CD14-positive monocyte (primary cell): ENCODE measurements around the gene CACNA2D2. TPM values are rescaled to one million over a fixed set of nuclear protein-coding genes. Genes with fewer than 3 reads are reported as not detected.

Experiments used
- DNase-seq, 3 donors: peaks; one replicate each; pipeline ENCODE4 v3.0.0-alpha.2; 2011 to 2022
- H2AFZ ChIP-seq: 2 replicates; pipeline ENCODE4 v1.6.0; 2012; ENCODE audit warnings: mild to moderate bottlenecking, low read depth, low read length, inconsistent platforms; ENCODE audit not compliant: insufficient read depth, poor library complexity, severe bottlenecking
- H3K27ac ChIP-seq, 2 donors: 1 replicate in 1 of 2; 2 replicates in 1 of 2; pipeline ENCODE4 v1.5.1; 2012 to 2013; ENCODE audit warnings: low read length in 2 of 2, control low read depth in 1 of 2, inconsistent platforms in 1 of 2, low read depth in 1 of 2, mild to moderate bottlenecking in 1 of 2
- H3K27me3 ChIP-seq, 2 donors: one replicate each; pipeline versions ENCODE4 v1.6.0 to v1.6.1; 2011 to 2013; ENCODE audit warnings: low read length in 2 of 2; ENCODE audit not compliant: control insufficient read depth in 2 of 2, insufficient read depth in 2 of 2
- H3K36me3 ChIP-seq, 2 donors: replicated peaks in 1 of 2; 1 replicate in 1 of 2; 2 replicates in 1 of 2; pipeline versions ENCODE4 v1.5.1 to v1.6.1; 2012 to 2013; ENCODE audit warnings: low read length in 2 of 2, control low read depth in 1 of 2, inconsistent platforms in 1 of 2, mild to moderate bottlenecking in 1 of 2; ENCODE audit not compliant: insufficient read depth in 2 of 2, control insufficient read depth in 1 of 2
- H3K4me1 ChIP-seq, 2 donors: 1 replicate in 1 of 2; 2 replicates in 1 of 2; pipeline versions ENCODE4 v1.5.1 to v1.6.1; 2012 to 2013; ENCODE audit warnings: low read length in 2 of 2, control low read depth in 1 of 2, inconsistent platforms in 1 of 2, mild to moderate bottlenecking in 1 of 2, moderate library complexity in 1 of 2; ENCODE audit not compliant: insufficient read depth in 2 of 2, control insufficient read depth in 1 of 2
- H3K4me2 ChIP-seq: replicated peaks from 2 replicates; pipeline ENCODE3; 2012; ENCODE audit warnings: low read length, moderate library complexity, mild to moderate bottlenecking; ENCODE audit not compliant: poor library complexity, severe bottlenecking; ENCODE audit errors: extremely low read depth
- H3K4me3 ChIP-seq, 3 experiments: fragments of 200-600 bp in 1 of 3; sonication (generic) in 1 of 3; replicated peaks in 1 of 3; 1 replicate in 2 of 3; 2 replicates in 1 of 3; pipeline ENCODE4 v1.5.1; 2011 to 2013; ENCODE audit warnings: low read length in 3 of 3, mild to moderate bottlenecking in 3 of 3, control low read depth in 2 of 3, low read depth in 2 of 3, inconsistent platforms in 1 of 3, moderate library complexity in 1 of 3
- H3K79me2 ChIP-seq: 2 replicates; pipeline ENCODE4 v1.6.0; 2012; ENCODE audit warnings: mild to moderate bottlenecking, control low read depth, inconsistent platforms, low read length, moderate library complexity; ENCODE audit not compliant: insufficient read depth
- H3K9ac ChIP-seq: 2 replicates; pipeline ENCODE4 v1.6.0; 2017; ENCODE audit warnings: low read length, mild to moderate bottlenecking; ENCODE audit not compliant: insufficient read depth, poor library complexity, severe bottlenecking
- H3K9me3 ChIP-seq, 2 donors: replicated peaks in 1 of 2; 1 replicate in 1 of 2; 2 replicates in 1 of 2; pipeline versions ENCODE4 v1.5.1 to v1.6.1; 2012 to 2013; ENCODE audit warnings: low read length in 2 of 2, control low read depth in 1 of 2; ENCODE audit not compliant: control insufficient read depth in 1 of 2, insufficient read depth in 1 of 2
- H4K20me1 ChIP-seq: 2 replicates; pipeline ENCODE4 v1.6.0; 2012; ENCODE audit warnings: mild to moderate bottlenecking, low read length, control low read depth, moderate library complexity; ENCODE audit not compliant: insufficient read depth
- H3K27ac Mint-ChIP-seq, 7 donors: one replicate each; pipeline ENCODE4 v1.8.0; 2020; ENCODE audit warnings: mild to moderate bottlenecking in 7 of 7, mixed read lengths in 7 of 7, moderate library complexity in 6 of 7, inconsistent platforms in 2 of 7
- H3K27me3 Mint-ChIP-seq, 3 donors: one replicate each; pipeline ENCODE4 v1.8.0; 2021 to 2022; ENCODE audit warnings: low read depth in 3 of 3, mild to moderate bottlenecking in 3 of 3, mixed read lengths in 3 of 3, moderate library complexity in 3 of 3, inconsistent platforms in 1 of 3
- H3K36me3 Mint-ChIP-seq, 2 donors: one replicate each; pipeline ENCODE4 v1.8.0; 2020; ENCODE audit warnings: mixed read lengths in 2 of 2, inconsistent platforms in 1 of 2, mild to moderate bottlenecking in 1 of 2
- H3K4me1 Mint-ChIP-seq: one replicate; pipeline ENCODE4 v1.8.0; 2020; ENCODE audit warnings: mild to moderate bottlenecking, mixed read lengths
- H3K4me3 Mint-ChIP-seq, 2 donors: one replicate each; pipeline ENCODE4 v1.8.0; 2020; ENCODE audit warnings: mild to moderate bottlenecking in 2 of 2, mixed read lengths in 2 of 2, moderate library complexity in 1 of 2
- H3K9me3 Mint-ChIP-seq, 7 donors: one replicate each; pipeline ENCODE4 v1.8.0; 2020 to 2022; ENCODE audit warnings: mixed read lengths in 7 of 7, mild to moderate bottlenecking in 6 of 7, moderate library complexity in 6 of 7, inconsistent platforms in 2 of 7
- CTCF ChIP-seq: fragments of 200-600 bp; IDR thresholded peaks from one replicate; pipeline ENCODE4 v1.8.0; 2022; ENCODE audit warnings: antibody characterized with exemption, mild to moderate bottlenecking
- WGBS: methylation state at CpG from one replicate; pipeline ENCODE4 v1.1.5; 2013; ENCODE audit warnings: missing lambda C conversion rate; ENCODE audit not compliant: insufficient coverage; 5-methylcytosine and 5-hydroxymethylcytosine counted together
- intact Hi-C, 2 donors: fragments of 100-400 bp; cut with micrococcal nuclease; formaldehyde crosslinking; loops; one replicate each; pipeline versions ENCODE4 v1.15.0 to v1.15.1; 2023
- polyA plus RNA-seq, 3 donors: library from polyadenylated mRNA; depleted of rRNA in 1 of 3; unstranded in 2 of 3; stranded (reverse) in 1 of 3; fragments of 300-500 nt in 2 of 3; fragments of >200 nt in 1 of 3; fragmentation: Illumina TruSeq in 2 of 3; gene quantifications; 1 replicate in 2 of 3; 2 replicates in 1 of 3; pipeline ENCODE4 v1.2.3, GENCODE V29; 2012 to 2021

The CACNA2D2 gene
- polyA plus RNA-seq, 3 donors: 0.09 to 0.16 TPM; not detected in 1

- H3K27me3 ChIP-seq: peaks cover 0 to 11% of the 10 kb centered on the region in 2 donors
- no peak overlapping the region for H2AFZ ChIP-seq
- no peak overlapping the region for H3K9ac ChIP-seq
- no peak for DNase-seq
- no peaks in the 10 kb centered on the region for H3K79me2 ChIP-seq
- H3K9me3 Mint-ChIP-seq: peaks cover 0 to 3% (median 0%) of the 10 kb centered on the region in 7 donors
- H3K4me3 Mint-ChIP-seq: no peak overlapping the region
- no peak overlapping the region for H3K27ac ChIP-seq
- no peaks in the 10 kb centered on the region for H3K36me3 Mint-ChIP-seq
- intact Hi-C loops: no loop called here
- no peak for TF ChIP-seq CTCF
- peaks cover 14 to 27% (median 18%) of the 10 kb centered on the region in 3 donors for H3K27me3 Mint-ChIP-seq
- H4K20me1 ChIP-seq: no peaks in the 10 kb centered on the region
- no peak overlapping the region for H3K4me2 ChIP-seq
- peaks cover 5 to 11% of the 10 kb centered on the region in 2 donors for H3K4me1 ChIP-seq
- peaks cover 5% of the 10 kb centered on the region for H3K4me1 Mint-ChIP-seq
- WGBS: 69% methylated on average over 4 of the region's 9 CpGs
- no peak overlapping the region for H3K4me3 ChIP-seq
- no peaks in the 10 kb centered on the region for H3K36me3 ChIP-seq
- no peak overlapping the region for H3K27ac Mint-ChIP-seq
- no peaks in the 10 kb centered on the region for H3K9me3 ChIP-seq
Measured at GRCh38 chr3:50525191-50525910, 21.9 kb upstream of the CACNA2D2 start.

- no peak for TF ChIP-seq CTCF
- Mint-ChIP-seq H3K36me3 (no peaks in the 10 kb centered on the region), H3K4me1 (peaks cover 5% of the 10 kb centered on the region), H3K27ac (no peak overlapping the region), H3K4me3 (no peak overlapping the region), H3K27me3 (peaks cover 10 to 22% (median 18%) of the 10 kb centered on the region in 3 donors), H3K9me3 (peaks cover 0 to 3% (median 0%) of the 10 kb centered on the region in 7 donors)
- intact Hi-C loops: no loop called here
- DNase-seq: no peak
- no peak overlapping the region for H2AFZ ChIP-seq
- H3K79me2 ChIP-seq: no peaks in the 10 kb centered on the region
- no peaks in the 10 kb centered on the region for H3K36me3 ChIP-seq
- no peak overlapping the region for H3K27ac ChIP-seq
- no peaks in the 10 kb centered on the region for H4K20me1 ChIP-seq
- no CpG with 5 or more reads among the region's 5 CpGs for WGBS
- H3K9ac ChIP-seq: no peak overlapping the region
- H3K4me3 ChIP-seq: no peak overlapping the region
- H3K4me2 ChIP-seq: no peak overlapping the region
- no peaks in the 10 kb centered on the region for H3K9me3 ChIP-seq
- H3K27me3 ChIP-seq: peaks cover 0 to 6% of the 10 kb centered on the region in 2 donors
- peaks cover 5 to 11% of the 10 kb centered on the region in 2 donors for H3K4me1 ChIP-seq
Measured at GRCh38 chr3:50524746-50525145, 21.3 kb upstream of the CACNA2D2 start.
